HepG2 (cell line): Measurements from ENCODE around the gene LYST. TPM values are rescaled to one million over a fixed set of nuclear protein-coding genes. Genes with fewer than 3 reads are reported as not detected.

Experiments used
- E2F5 ChIP-seq: sonication (generic); formaldehyde crosslinking; conservative IDR thresholded peaks from 2 replicates; pipeline ENCODE4 v1.4.0; 2020; ENCODE audit warnings: missing genetic modification reagents
- ELF3 ChIP-seq: IDR thresholded peaks from 2 replicates; pipeline ENCODE4 v1.6.1; 2016; ENCODE audit warnings: missing genetic modification reagents, missing compliant biosample characterization
- FOXK2 ChIP-seq: fragments of 450-650 bp; IDR thresholded peaks from 2 replicates; pipeline ENCODE4 v1.6.1; 2016
- HIVEP1 ChIP-seq: sonication (generic); formaldehyde crosslinking; IDR thresholded peaks from 2 replicates; pipeline ENCODE4 v1.4.0; 2020; ENCODE audit warnings: mild to moderate bottlenecking, missing genetic modification reagents
- NFE2 ChIP-seq: sonication (generic); formaldehyde crosslinking; IDR thresholded peaks from 2 replicates; pipeline ENCODE4 v1.4.0; 2020; ENCODE audit warnings: missing genetic modification reagents
- RFXAP ChIP-seq: sonication (generic); formaldehyde crosslinking; IDR thresholded peaks from 2 replicates; pipeline ENCODE4 v1.4.0; 2020; ENCODE audit warnings: missing genetic modification reagents, borderline replicate concordance
- SIN3A ChIP-seq: IDR thresholded peaks from 2 replicates; pipeline ENCODE4 v1.6.1; 2011; ENCODE audit warnings: low read depth, mild to moderate bottlenecking, control low read depth, low read length, borderline replicate concordance
- SRF ChIP-seq: IDR thresholded peaks from 2 replicates; pipeline ENCODE4 v1.6.1; 2011; ENCODE audit warnings: mild to moderate bottlenecking, low read depth, low read length, moderate library complexity
- TARDBP ChIP-seq: sonication (generic); formaldehyde crosslinking; IDR thresholded peaks from 2 replicates; pipeline ENCODE4 v1.8.0; 2022; ENCODE audit warnings: mild to moderate bottlenecking, missing genetic modification reagents
- TEF ChIP-seq: sonication (generic); formaldehyde crosslinking; IDR thresholded peaks from 2 replicates; pipeline ENCODE4 v1.5.0; 2020; ENCODE audit warnings: missing genetic modification reagents
- YY1 ChIP-seq: IDR thresholded peaks from 2 replicates; pipeline ENCODE4 v1.6.1; 2011; ENCODE audit warnings: low read length, low read depth, moderate library complexity, mild to moderate bottlenecking; ENCODE audit not compliant: insufficient read depth, insufficient replicate concordance
- ZBTB26 ChIP-seq: IDR thresholded peaks from 2 replicates; pipeline ENCODE4 v1.6.1; 2016; ENCODE audit warnings: missing compliant biosample characterization, missing genetic modification reagents, borderline replicate concordance
- ZFP90 ChIP-seq: sonication (generic); formaldehyde crosslinking; IDR thresholded peaks from 2 replicates; pipeline ENCODE4 v1.8.0; 2022; ENCODE audit warnings: missing genetic modification reagents, mild to moderate bottlenecking, inconsistent platforms, borderline replicate concordance
- ZNF207 ChIP-seq: fragments of 450-650 bp; IDR thresholded peaks from 2 replicates; pipeline ENCODE4 v1.6.1; 2016; ENCODE audit warnings: antibody characterized with exemption, borderline replicate concordance
- ZNF337 ChIP-seq: sonication (generic); formaldehyde crosslinking; IDR thresholded peaks from 2 replicates; pipeline ENCODE4 v1.5.1; 2020; ENCODE audit warnings: missing genetic modification reagents, low read depth, mild to moderate bottlenecking, borderline replicate concordance
- ZNF414 ChIP-seq: sonication (generic); formaldehyde crosslinking; IDR thresholded peaks from 2 replicates; pipeline ENCODE4 v1.5.0; 2020; ENCODE audit warnings: missing genetic modification reagents
- ZNF841 ChIP-seq: sonication (generic); formaldehyde crosslinking; IDR thresholded peaks from 2 replicates; pipeline ENCODE4 v1.8.1; 2023; ENCODE audit warnings: missing genetic modification reagents, borderline replicate concordance
- ZSCAN12 ChIP-seq: sonication (generic); formaldehyde crosslinking; IDR thresholded peaks from 2 replicates; pipeline ENCODE4 v1.9.0; 2021; ENCODE audit warnings: mild to moderate bottlenecking, missing genetic modification reagents
- ZSCAN22 ChIP-seq: sonication (generic); formaldehyde crosslinking; IDR thresholded peaks from 2 replicates; pipeline ENCODE4 v1.4.0; 2020; ENCODE audit warnings: mild to moderate bottlenecking, missing genetic modification reagents
- polyA plus RNA-seq, 8 experiments: library from polyadenylated mRNA; depleted of rRNA in 3 of 8; stranded (reverse) in 7 of 8; unstranded in 1 of 8; fragments of >200 nt; fragmentation: Illumina TruSeq in 4 of 8; extraction: Trizol in 4 of 8; gene quantifications; 2 replicates each; pipeline versions ENCODE4 v1.2.1 to v1.2.3, GENCODE V29; 2011 to 2016; ENCODE audit warnings: low read depth in 4 of 8, missing spikeins in 1 of 8, mixed read lengths in 1 of 8; ENCODE audit not compliant: insufficient read depth in 1 of 8
- total RNA-seq, 5 experiments: library from RNA; depleted of rRNA; stranded (reverse); fragments of >200 nt; fragmentation: Illumina TruSeq; extraction: Trizol; gene quantifications; 2 replicates each; pipeline ENCODE4 v1.2.3, GENCODE V29; 2016; ENCODE audit warnings: low read depth in 1 of 5
- TF ChIP-seq, protein P1 (sequence below): sonication (generic); formaldehyde crosslinking; IDR thresholded peaks from 2 replicates; pipeline ENCODE4 v1.4.0; 2020; ENCODE audit warnings: missing genetic modification reagents
- TF ChIP-seq, protein P2 (sequence below): sonication (generic); formaldehyde crosslinking; IDR thresholded peaks from 2 replicates; pipeline ENCODE4 v1.8.0; 2022; ENCODE audit warnings: mild to moderate bottlenecking, missing genetic modification reagents, borderline replicate concordance

LYST gene
- total and polyA plus RNA-seq, 2 of the 13 experiments (the other 11 are each of a cell fraction or from before 2014, with no cell fraction given): 0.91 to 2.5 TPM

DNA sequence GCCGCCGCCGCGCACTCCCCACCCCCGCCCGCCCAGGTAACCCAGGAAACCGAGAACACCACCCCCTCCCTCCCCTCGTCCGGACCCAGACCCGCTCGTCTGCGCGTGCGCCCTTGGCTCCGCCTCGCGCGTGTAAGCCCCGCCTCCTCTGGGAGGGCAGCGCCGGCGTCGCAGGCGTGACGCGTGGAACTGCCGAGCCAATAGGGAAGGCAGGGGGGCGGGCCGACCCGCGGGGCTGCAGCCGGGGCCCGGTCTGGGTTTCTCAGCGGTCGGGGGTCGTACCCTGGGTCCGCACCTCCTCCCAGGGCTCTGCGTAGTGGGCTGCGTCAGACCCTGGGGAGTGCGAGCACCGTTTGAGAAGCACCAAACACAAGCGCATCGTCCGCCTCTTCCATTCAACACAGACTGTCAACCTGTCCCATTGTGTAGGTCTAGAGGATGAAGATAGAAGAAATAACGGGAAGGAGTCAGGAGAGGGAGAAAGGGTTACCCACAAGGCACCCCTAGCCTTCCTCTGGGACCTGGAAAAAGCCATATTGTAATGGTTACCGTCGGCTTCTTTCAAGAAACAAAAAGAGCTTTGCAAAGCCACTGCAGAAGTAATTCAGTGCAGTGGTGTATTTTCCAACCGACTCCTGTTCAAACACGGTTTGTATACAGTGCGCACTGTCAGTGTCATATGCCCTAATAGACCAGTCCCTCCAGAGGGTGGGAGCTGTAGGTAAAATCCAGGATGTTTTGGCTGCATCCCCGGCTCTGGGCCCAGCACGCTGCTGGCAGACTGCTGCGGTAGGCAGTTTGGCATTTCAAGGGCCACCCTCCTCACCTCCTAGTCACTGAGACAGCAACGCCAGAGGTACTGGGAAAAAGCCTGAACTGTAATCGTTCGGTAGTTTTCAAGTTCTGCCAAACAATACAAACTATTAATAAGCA, 473 bp upstream of the LYST start (continued):
- TF ChIP-seq ZNF414 (CRISPR knock-in tag) (0 out of 2 replicates have a peak, but pooled peaks have one; percentile 62), FOXK2 (no peak), ZNF337 (no peak), ZNF207 (no peak), E2F5 (CRISPR knock-in tag) (no peak), ZFP90 (CRISPR knock-in tag) (no peak), ELF3 (CRISPR knock-in tag) (no peak; the same call in 1 of the 2 replicates), YY1 (no peak), NFE2 (CRISPR knock-in tag) (no peak), ZNF841 (CRISPR knock-in tag) (no peak), SIN3A (peak; percentile 78; the same call in 1 of the 2 replicates), ZBTB26 (0 out of 2 replicates have a peak, but pooled peaks have one; percentile 22), HIVEP1 (no peak), RFXAP (0 out of 2 replicates have a peak, but pooled peaks have one; percentile 47), ZSCAN22 (CRISPR knock-in tag) (no peak), TARDBP (CRISPR knock-in tag) (no peak), SRF (no peak), TEF (CRISPR knock-in tag) (no peak), ZSCAN12 (CRISPR knock-in tag) (no peak)
- TF ChIP-seq, protein P1, sequence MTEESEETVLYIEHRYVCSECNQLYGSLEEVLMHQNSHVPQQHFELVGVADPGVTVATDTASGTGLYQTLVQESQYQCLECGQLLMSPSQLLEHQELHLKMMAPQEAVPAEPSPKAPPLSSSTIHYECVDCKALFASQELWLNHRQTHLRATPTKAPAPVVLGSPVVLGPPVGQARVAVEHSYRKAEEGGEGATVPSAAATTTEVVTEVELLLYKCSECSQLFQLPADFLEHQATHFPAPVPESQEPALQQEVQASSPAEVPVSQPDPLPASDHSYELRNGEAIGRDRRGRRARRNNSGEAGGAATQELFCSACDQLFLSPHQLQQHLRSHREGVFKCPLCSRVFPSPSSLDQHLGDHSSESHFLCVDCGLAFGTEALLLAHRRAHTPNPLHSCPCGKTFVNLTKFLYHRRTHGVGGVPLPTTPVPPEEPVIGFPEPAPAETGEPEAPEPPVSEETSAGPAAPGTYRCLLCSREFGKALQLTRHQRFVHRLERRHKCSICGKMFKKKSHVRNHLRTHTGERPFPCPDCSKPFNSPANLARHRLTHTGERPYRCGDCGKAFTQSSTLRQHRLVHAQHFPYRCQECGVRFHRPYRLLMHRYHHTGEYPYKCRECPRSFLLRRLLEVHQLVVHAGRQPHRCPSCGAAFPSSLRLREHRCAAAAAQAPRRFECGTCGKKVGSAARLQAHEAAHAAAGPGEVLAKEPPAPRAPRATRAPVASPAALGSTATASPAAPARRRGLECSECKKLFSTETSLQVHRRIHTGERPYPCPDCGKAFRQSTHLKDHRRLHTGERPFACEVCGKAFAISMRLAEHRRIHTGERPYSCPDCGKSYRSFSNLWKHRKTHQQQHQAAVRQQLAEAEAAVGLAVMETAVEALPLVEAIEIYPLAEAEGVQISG (CRISPR knock-in tag): no peak; the same call in 1 of the 2 replicates
- TF ChIP-seq, protein P2, sequence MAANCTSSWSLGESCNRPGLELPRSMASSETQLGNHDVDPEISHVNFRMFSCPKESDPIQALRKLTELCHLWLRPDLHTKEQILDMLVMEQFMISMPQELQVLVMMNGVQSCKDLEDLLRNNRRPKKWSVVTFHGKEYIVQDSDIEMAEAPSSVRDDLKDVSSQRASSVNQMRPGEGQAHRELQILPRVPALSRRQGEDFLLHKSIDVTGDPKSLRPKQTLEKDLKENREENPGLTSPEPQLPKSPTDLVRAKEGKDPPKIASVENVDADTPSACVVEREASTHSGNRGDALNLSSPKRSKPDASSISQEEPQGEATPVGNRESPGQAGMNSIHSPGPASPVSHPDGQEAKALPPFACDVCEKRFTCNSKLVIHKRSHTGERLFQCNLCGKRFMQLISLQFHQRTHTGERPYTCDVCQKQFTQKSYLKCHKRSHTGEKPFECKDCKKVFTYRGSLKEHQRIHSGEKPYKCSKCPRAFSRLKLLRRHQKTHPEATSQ (CRISPR knock-in tag): no peak
